Retinal pigment epithelial cell (primary cell): ENCODE measurements around the gene CUEDC1.

Experiments used
- DNase-seq: peaks from one replicate; pipeline ENCODE4 v3.0.0-alpha.2; 2010; ENCODE audit warnings: low read depth
- H3K4me3 ChIP-seq: 2 replicates; pipeline ENCODE4 v1.5.1; 2011; ENCODE audit warnings: mild to moderate bottlenecking, low read length, control low read depth, moderate library complexity
- CTCF ChIP-seq: conservative IDR thresholded peaks from 2 replicates; pipeline ENCODE4 v1.5.1; 2011; ENCODE audit warnings: low read depth, low read length, control low read depth, inconsistent platforms

The CUEDC1 gene

GRCh38 chr17:57867126-57867525, 88.1 kb downstream of the CUEDC1 start:
- DNase-seq: no peak
- H3K4me3 ChIP-seq: no peak overlapping the region
- no peak for TF ChIP-seq CTCF

- no peak for TF ChIP-seq CTCF
- DNase-seq: no peak
- H3K4me3 ChIP-seq: no peak overlapping the region
Measured at GRCh38 chr17:57866723-57867122, 88.5 kb downstream of the CUEDC1 start.

GRCh38 chr17:57866319-57866718, 88.9 kb downstream of the CUEDC1 start:
- no peak for DNase-seq
- no peak overlapping the region for H3K4me3 ChIP-seq
- TF ChIP-seq CTCF: no peak

GRCh38 chr17:57864273-57864672, 90.9 kb downstream of the CUEDC1 start:
- H3K4me3 ChIP-seq: no peak overlapping the region
- no peak for DNase-seq
- TF ChIP-seq CTCF: no peak

- TF ChIP-seq CTCF: no peak
- no peak overlapping the region for H3K4me3 ChIP-seq
- no peak for DNase-seq
Measured at GRCh38 chr17:57862694-57863667, 92.2 kb downstream of the CUEDC1 start.

GRCh38 chr17:57861790-57862693, 93.2 kb downstream of the CUEDC1 start:
- no peak for DNase-seq
- peak overlapping the region; percentile 33 for H3K4me3 ChIP-seq
- TF ChIP-seq CTCF: no peak
